ENCODE results near the gene LARGE1.

The LARGE1 gene

DNA sequence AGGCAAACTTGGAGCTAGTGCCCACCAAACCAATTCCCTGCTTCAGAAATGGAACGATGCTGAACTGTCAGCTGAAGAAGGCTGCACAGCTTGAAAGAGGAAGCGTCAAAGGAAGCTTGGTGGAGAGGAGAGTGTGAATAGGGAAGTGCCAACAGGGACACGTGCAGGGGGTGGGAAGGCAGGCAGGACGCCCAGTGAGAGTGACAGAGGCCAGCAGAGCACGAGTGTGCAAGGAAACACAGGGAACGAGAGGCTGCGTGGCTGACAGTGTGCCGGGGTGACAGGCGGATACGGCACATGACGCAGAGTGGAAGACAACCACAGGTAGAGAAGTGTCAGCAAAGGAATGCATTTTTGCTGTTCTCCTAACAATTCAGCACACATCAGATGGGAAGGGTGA lies 196.4 kb downstream of the LARGE1 start:
- DNase-seq (ENCODE audit: low read depth in 2 of 2) = no peak

DNA sequence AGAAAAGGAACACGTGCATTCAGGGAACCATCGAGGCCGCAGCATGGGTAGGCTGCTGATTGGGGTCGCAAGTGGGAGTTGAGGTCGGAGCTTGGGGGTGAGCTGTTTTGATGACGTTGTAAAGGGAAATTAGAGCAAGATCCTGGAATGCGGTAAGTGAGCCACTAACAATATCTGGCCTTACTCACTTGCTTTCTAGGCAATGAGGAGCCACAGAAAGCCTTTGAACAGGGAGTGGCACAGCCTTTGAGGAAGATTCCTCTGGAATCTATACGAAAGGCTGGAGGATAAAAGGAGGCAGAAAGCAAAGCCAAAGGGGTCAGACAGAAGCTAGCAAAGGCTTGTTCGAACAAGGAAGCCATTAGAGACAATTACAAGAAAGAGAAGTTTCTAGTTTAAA lies 197.5 kb downstream of the LARGE1 start:
- DNase-seq (ENCODE audit: low read depth in 2 of 2) = no peak

DNA sequence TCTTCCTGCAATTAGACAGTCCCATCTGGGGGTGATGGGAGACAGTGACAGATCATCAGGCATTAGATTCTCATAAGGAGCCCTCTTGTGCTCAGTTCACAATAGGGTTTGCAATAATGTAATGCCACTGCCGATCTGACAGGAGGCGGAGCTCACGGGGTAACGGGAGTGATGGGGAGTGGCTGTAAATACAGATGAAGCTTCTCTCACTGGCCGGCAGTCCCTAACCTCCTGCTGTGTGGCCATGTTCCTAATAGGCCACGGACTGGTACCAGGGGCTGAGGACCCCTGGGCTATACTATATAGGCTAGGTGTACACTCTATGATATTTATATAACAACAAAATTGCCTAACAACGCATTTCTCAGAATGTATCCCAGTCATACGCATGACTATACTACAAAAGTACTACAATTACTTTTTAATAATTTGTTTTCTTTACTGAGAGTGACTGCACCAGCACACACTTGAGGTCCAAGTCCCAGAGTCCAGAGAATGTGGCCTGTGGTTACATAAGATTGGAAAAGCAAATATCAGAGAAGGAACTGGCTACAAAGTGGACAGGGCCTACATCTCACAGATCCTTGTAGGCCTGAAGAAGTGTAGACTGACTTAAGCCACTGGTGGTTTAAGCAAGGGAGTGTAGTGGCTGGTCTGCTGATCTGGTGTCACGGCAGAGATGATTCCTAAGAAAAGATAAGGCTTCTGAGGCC lies 200.0 kb downstream of the LARGE1 start:
- no peak for DNase-seq (ENCODE audit: low read depth in 2 of 2)

DNA sequence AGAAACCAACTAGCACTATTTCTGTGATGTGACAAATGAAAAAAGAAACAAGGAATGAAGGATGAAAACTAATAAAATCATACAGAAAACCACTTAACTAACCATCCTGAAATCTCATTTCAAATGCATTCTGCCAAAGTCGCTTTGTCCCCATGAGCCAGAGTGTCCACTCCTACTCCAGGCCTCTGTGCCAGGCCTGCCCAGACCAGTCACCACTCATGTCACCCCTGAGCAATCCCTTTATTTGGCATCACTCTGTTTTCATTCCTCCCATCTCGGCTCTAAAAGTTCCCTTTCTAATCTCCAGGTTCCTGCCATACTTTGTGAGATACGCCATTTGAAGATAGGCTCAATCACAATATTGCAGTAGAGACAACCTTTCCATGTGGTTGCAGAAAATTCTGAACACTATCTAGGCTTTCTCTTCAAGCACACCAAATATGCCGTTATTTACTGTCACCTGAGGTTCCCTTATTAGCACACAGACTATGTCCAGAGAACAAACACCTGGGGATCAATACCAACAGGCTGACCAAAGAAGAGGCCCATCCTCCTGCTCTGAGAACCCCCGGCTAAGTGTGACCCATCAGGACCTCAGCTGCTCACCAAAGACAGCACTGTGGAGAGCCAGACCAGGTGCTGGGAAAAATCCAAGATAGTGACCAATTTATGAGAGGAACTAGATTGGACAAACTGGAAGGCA lies 202.4 kb downstream of the LARGE1 start:
- DNase-seq (ENCODE audit: low read depth in 2 of 2) = no peak

DNA sequence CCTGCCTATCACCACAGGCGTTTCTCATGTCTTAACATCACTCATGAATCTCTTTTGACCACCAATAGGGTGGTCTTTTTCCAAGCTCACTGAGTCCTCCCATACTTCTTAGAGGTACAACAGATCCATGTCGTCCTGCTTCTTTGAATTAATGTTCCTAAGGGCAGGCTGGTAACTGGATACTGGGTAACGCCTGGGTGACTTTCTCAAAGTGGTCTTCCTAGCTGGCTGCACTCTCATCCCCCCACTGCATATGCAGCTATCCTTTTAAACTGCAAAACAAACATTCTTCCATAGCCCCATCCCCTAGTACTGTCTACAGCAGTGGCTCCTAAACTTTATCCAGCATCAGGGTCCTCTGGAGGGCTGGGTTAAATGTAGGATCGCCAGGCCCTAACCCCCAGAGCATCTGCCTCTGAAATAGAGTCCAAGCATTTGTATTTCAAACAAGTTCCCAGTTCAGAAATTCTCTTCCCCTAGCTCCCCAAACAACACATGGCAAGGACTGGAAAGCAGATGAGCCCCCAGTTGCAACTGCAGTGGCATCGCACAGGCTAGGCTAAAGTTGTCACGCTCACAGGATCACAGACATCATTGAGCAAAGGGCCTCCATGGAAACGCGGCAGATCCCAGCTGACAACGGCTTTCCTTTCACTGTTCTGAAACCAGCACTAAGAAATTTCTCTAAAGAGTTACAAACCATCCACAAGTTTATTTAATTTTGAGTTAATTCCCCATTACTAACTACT lies 204.9 kb downstream of the LARGE1 start:
- DNase-seq (ENCODE audit: low read depth in 2 of 2) = no peak

DNA sequence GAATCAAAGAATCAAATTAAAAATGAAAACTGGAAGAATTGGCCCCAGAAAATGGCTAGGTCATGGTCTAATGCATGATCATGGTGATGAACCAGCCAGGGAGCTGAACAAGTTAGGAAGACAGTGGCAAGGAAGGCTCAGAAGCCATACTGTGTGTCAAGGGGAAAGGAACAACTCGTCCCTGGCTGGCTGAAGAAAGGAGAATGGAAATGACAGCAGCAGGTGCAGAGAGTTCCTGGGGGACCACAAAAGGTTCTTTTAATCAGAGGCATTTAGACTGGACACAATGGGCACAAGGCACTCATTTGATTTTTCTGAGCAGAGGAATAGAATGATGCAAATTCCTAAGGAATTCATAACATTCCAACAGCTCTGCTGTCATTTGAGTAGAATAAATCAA lies 209.9 kb downstream of the LARGE1 start:
- no peak for DNase-seq (ENCODE audit: low read depth in 2 of 2)

DNA sequence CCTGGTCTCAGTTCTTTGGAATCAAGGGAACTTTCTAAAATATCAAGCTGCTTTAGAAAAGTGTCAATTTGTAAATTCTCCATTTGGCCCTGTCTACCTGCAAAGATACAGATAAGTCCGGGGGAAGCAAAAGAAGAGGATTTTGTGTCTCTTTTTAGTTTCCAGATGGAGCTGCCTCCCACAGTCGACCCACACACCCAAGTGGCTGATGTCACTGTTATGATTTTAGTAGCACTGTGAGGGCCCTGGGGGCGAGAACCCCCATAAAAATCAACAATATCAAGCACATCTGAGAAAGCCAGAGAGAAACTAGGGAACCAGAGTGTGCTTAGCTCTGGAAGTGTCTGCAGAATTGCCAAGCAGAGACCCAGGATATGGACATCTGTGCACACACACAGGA lies 212.7 kb downstream of the LARGE1 start:
- no peak for DNase-seq (ENCODE audit: low read depth in 2 of 2)

DNA sequence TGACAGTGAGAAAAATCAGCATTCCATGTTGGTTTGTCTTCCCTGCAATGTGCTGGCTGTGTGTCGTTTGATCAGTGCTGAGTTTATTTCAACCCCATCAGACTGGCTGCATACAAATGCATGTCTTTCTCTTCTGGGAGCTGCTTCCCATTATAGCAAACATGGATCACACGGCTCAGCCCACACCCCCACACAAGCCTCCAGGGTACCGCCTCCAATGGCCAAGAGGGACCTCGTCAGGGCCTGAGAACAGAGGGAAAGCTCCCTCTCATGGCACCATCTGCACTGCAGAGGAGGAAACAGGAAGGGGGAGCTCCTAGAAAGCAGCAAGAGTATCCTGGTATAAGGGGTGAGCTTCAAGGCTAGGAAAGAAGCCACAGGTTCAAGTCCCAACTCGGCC lies 214.2 kb downstream of the LARGE1 start:
- DNase-seq (ENCODE audit: low read depth in 2 of 2) = no peak

DNA sequence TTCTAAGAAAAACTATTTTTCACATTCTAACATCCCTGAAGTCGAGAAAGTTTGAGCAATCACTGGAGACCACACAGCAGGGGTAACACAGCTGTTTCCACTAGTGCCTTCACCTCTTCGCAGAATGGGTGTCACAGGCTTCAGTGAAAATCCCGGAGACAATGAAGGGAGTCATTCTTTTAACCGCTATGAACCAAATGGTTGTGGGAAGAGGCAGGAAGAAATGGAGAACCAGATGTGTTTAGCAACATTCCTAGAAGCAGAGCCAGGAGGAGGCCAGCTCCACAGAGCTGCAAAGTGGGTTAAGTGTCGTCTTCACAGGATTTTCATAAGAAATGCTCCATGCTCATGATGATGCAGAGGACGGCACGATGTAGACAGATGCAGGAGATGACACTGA lies 221.1 kb downstream of the LARGE1 start:
- peak; percentile 53 to 56 for DNase-seq (ENCODE audit: low read depth in 2 of 2)

DNA sequence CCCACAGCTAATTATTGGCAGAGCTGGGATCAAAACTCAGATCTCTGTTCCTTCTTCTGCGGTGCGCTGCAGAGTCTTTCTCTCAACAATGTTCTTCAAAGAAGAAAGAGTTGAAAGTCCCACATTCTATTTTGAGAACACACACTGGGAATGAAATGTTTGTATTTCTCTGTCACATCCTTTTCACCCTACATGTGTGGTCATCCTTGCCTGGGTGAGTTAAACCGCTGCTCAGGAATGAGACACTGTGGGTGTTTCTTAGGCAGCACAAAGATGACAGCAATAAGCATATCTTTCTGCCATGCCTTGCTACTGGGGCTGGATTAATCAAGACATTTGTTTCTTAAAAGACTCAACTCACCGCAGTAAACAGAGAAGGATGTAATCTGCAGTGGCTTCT lies 222.6 kb downstream of the LARGE1 start:
- peak; percentile 5 for DNase-seq (ENCODE audit: low read depth in 2 of 2)

DNA sequence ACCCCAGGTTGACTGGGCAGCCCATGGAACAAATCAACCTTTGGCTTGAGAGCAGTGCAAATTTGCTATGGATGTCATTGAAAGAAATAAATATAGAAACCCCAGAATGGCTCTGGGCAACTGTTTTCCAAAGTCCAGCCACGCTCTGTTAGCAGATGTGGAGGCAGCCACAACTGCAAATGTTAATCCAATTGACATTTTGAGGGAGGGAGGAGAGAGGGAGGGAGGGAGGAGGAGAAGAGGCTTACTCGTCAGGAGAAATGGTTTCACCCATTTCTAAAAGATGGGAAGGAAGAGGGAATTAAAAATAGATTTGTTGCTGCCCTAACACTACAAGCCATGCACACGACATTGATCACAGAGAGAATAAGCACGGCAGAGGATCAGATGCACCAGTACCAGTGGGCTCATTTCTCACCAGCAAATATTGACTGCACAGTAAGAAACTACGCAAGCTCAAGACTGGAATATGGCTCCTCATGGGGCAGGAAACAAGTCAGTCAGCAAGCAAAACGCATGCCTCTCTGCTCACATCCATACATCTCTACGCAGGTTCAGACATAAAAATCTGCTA lies 229.1 kb downstream of the LARGE1 start:
- no peak for DNase-seq (ENCODE audit: low read depth in 2 of 2)

DNA sequence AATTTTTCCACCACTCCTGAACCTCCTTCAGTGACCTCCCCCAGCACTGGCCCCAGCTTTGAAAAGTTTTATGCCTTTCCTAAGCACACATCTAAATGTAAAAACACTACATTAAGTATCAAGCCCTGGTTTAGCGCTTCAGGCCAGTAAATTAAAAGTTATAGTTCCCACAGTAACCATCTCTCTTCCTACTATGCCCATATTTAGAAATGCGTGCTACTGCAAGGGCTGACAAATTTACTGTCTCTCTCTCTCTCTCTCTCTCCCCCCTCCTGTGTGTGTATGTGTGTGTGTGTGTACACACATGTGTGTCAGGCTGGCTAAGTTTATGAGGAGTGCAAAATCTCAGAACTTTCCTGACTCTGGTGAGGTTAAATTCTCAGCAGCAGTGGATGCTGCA lies 231.4 kb downstream of the LARGE1 start:
- DNase-seq (ENCODE audit: low read depth in 2 of 2) = no peak

DNA sequence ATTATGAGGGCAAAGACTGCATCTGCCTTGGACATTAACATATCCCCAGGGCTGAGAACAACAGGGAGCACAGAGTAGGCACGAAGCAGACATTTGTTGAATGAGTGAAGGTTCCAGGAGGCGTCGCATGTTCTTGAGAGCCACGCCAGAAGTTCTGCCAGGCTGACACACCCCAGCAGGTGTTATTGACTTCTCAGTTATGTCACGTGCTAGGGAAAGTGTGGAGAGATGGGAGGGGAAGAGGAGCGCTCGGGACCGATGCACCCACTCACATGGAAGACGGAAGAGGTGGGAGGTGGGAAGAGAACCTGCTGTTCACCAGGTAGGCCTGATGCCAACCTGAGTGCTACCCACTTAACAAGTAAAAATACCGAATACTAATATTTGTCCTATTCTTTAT lies 232.8 kb downstream of the LARGE1 start:
- no peak for DNase-seq (ENCODE audit: low read depth in 2 of 2)

DNA sequence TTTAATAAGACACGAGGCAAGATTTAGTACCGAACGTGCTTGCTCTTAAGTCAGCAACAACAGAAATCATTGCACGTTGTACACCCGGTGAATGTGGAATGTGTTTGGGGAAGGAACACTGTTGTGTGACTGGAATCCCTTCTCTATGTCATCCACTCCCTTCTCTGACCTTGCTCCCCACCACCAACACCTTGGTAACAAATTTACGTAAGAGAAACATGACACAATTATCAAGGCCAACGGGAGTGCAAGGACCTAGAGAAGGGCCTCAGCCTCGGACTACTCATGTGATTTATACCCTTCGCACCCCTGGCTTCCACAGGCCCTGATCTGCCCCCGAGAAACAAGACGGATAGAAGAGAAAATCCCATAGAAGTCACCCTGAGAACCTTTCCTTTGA lies 236.2 kb downstream of the LARGE1 start:
- no peak for DNase-seq (ENCODE audit: low read depth in 2 of 2)

DNA sequence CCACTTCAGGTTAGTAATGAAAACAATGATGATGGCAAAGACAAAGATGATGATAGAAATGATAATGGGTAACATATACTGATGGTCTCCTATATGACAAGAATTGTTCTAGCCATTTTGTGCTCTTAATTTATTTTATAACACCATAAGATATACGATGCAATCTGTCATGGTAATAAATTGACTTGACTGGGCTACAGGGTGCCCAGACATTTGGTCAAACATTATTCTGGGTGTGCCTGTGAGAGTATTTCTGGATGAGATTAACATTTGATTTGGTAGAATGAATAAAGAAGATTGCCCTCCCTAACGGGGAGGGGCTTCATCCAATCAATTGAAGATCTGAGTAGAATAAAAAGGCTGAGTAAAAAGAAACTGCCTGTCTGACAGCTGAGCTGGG lies 237.3 kb downstream of the LARGE1 start:
- no peak for DNase-seq (ENCODE audit: low read depth in 2 of 2)

DNA sequence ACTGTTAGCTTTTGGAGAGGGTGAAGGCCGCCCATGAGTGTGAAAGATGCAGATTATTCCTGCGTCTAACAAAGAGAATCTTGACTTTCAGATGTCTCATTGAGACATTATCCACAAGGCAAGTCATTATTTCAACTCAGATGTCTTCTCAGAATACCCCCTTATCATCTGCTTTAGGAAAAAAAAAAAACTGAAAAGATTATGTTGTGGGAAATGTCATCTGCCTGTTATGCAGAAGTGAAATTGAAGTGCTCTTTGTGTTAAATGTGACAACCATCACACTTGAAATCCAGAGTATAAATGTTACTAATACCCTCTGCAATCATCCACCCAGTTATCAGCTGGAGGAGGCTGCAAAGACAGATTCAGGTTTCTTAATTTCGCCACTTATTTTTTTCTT lies 239.6 kb downstream of the LARGE1 start:
- no peak for DNase-seq (ENCODE audit: low read depth in 2 of 2)

DNA sequence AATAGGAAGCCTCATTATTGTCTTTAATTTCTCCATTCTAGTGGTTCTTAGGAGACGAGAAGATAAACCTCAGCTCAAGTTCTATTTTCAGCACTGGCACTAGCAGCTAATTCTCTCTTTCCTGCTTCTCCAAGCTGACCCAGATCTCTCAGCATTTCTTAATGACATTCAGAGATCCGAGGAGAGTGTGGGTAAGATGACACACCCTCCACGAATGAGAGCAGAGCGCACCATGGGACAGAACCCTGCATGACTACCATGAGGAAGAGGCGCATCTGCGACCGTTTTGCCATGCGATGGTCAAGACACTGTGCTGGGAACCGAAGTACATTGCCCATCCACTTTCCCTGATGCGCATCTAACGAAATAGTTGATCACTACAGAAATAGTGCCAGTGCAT lies 241.8 kb downstream of the LARGE1 start:
- no peak for DNase-seq (ENCODE audit: low read depth in 2 of 2)

DNA sequence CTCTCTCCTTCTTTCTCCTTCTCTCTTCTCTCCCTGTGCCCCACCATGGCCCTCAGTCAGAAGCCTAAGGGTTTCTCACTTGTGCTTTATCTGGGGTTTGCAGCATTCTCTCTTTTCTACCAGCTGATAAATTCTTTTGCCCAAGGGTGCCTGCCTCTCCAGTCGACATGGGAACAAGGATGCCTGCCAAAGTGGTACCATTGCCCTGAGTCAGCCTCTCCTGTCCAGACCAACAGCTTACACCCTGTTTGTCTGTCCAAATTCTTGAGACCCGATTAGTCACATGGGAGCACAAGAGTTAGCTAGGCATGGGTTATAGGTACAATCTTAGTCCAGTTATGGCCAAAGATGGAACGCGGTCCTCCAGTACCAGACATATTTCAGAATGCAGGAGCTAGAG lies 242.7 kb downstream of the LARGE1 start:
- DNase-seq (ENCODE audit: low read depth in 2 of 2) = no peak

DNA sequence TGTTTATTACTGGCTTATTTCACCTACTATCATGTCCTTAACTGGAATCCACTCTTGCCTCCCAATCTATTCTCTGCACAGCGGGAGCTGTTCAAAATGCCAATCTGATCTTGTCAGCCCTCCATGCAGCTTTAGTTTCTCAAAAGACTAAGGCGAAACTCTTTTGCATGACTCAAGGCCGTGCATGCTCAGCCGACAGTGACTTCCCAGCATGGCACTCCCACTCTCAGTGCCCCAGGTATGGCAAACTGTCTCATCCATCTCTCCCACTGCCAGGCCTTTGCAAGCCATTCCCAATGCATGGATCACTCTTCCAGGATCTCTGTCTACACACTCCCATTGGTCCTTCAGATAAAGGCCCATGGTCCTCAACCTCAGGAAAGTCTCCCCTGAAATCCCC lies 245.9 kb downstream of the LARGE1 start:
- DNase-seq (ENCODE audit: low read depth in 2 of 2) = no peak

DNA sequence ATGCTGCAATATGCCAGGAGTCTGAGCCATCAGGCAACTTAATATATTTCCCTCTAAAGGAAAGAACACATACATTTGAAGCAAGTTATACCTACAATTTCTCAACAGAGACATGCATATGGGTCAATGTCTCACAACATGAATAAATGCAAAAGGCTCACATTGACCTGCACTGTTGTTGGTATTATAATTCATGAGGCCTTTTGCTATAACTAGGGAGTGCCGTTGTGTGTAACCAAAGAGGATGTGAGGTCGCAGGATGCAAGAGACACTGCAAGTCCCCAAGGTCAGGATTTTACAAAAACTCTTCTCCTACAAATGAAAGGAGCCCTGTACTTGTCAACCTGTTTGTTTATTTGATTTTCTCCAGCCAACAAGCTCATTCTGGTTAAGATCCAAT lies 250.5 kb downstream of the LARGE1 start:
- no peak for DNase-seq (ENCODE audit: low read depth in 2 of 2)

DNA sequence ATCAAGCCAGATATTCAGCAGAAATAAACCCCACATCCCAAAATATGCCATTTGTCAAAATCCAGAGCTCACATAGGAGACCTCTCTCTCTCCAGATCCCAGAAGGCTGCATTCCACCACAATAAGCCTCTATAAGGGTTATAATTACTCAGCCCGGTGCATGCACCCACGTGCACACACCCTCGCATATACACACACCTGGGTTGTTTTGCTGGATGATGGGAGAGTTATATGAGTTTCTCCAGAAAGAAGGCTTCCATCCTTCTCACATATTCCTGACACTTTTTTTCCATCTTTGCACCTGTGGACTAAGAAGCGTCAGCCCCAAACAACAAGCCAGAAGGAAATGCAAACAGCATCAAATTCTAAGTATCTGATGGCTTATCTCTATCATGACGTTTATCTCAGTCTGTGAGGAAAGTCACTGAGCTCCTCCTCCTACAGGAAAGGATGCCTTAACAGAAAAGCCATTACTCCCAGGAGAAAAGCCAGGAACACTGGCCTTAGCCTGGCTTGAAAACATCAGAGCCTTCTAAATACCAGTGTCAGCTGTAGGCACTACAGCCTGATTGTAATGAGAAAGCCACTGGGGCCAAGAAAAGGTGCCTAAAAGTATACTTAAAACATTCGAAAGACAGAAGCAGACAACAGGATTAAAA lies 253.2 kb downstream of the LARGE1 start:
- DNase-seq (ENCODE audit: low read depth in 2 of 2) = no peak

DNA sequence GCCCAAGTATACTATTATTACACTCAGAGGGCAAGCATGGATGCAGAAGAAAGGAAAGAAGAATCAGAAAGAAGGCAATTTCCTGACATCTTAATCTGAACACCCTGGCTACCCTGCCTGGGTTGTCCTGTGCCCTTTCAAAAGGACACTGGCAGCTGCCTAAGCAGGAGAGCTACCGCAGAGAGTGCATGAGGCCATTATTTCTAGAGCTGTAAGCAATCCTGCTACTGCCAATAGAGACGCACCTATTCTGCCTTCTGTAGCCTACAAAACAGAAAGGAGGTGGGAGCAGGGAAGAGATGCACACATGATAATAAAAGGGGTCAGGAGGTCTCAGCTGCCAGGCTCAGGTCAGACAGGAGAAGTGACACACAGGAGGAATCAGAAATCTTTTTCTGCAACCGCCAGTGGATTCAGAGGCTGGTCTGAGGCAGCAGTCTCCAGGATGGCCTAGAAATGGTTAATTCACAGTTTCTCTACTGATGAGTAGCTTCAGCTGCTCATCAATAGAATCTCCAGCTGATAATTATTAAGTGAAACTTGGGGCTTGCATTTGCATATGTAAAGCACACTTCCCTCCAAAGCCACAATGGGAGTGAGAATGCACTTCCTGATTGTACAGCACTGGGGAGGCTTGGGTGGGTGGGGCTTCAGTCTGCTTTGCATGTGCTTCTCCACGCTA lies 253.9 kb downstream of the LARGE1 start:
- DNase-seq (ENCODE audit: low read depth in 2 of 2) = no peak

All from fibroblast of skin of left quadriceps (primary cell).